GM12872 (cell line): ENCODE measurements around the gene RALGDS.
A peak's percentile ranks its signal among the peaks of the same experiment; 100 is the strongest.

Experiments used
- TF ChIP-seq, protein P1 (sequence below): IDR thresholded peaks from 3 replicates; pipeline ENCODE4 v1.5.1; 2011; ENCODE audit warnings: low read depth, mild to moderate bottlenecking, low read length, moderate library complexity; ENCODE audit not compliant: insufficient read depth

The RALGDS gene

DNA sequence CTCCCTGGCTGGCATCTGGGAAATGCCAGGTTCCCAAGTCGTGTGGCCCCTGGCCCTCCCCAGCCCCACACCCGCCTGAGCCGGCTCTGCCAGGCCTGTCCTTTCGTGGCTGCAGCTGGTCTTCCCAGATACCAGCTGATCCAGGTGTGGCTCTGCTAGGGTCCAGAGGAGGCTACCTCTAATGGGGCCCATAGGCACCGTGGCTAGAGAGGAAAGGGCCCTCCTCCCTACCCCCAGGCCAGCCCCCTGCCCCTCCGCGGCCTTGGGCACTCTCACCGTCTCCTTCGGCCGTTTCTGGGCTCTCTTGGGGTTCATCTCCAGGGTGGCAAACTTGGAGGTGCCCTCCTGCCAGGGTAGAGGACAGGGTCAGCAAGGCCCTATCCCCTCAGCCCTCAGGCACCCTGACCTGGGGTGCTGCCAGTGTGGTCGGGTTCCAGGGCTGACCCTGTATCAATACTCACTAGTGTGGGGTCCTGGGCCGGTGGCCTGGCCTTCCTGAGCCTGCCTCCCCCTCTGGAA, 17.0 kb downstream of the RALGDS start:
- TF ChIP-seq, protein P1, sequence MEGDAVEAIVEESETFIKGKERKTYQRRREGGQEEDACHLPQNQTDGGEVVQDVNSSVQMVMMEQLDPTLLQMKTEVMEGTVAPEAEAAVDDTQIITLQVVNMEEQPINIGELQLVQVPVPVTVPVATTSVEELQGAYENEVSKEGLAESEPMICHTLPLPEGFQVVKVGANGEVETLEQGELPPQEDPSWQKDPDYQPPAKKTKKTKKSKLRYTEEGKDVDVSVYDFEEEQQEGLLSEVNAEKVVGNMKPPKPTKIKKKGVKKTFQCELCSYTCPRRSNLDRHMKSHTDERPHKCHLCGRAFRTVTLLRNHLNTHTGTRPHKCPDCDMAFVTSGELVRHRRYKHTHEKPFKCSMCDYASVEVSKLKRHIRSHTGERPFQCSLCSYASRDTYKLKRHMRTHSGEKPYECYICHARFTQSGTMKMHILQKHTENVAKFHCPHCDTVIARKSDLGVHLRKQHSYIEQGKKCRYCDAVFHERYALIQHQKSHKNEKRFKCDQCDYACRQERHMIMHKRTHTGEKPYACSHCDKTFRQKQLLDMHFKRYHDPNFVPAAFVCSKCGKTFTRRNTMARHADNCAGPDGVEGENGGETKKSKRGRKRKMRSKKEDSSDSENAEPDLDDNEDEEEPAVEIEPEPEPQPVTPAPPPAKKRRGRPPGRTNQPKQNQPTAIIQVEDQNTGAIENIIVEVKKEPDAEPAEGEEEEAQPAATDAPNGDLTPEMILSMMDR = no peak

DNA sequence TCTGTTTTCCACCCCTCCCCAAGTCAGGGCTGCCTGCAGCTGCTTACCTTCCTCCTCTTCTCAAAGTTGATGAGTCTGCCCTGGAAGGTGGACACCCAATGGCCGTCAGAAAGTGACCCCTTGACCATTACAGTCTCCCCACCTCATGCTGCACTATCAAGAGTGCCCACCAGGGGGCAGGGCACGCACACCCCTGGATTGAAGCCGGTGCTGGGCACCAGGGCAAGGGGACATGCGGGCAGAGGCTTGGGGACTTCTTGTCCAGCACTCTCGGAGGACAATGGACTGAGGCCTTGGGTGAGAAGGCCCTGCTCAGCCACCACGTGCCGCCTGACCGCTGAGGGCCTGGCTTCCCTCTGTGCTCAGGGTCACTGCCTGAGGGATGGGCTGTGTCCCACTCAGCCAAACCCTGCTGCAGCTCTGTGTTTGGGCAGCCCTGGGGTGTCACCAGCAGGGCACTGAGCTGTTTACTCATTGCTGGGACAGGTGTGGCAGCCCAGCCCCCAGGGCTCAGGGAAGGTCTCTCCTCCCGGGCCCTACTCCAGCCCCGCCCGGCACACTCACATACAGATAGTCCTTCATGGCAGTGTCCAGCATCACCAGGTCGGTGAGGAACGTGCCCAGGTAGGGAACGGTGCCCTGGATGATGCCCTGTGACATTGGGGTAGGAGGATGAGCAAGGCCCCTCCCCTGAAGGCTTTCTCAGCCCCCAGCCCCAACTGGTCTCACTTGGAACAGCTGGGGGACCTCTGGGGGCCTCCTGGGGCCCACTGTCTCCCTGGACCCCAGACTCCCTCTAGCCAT, 17.7 kb downstream of the RALGDS start:
- TF ChIP-seq, protein P1 = peak; percentile 90

DNA sequence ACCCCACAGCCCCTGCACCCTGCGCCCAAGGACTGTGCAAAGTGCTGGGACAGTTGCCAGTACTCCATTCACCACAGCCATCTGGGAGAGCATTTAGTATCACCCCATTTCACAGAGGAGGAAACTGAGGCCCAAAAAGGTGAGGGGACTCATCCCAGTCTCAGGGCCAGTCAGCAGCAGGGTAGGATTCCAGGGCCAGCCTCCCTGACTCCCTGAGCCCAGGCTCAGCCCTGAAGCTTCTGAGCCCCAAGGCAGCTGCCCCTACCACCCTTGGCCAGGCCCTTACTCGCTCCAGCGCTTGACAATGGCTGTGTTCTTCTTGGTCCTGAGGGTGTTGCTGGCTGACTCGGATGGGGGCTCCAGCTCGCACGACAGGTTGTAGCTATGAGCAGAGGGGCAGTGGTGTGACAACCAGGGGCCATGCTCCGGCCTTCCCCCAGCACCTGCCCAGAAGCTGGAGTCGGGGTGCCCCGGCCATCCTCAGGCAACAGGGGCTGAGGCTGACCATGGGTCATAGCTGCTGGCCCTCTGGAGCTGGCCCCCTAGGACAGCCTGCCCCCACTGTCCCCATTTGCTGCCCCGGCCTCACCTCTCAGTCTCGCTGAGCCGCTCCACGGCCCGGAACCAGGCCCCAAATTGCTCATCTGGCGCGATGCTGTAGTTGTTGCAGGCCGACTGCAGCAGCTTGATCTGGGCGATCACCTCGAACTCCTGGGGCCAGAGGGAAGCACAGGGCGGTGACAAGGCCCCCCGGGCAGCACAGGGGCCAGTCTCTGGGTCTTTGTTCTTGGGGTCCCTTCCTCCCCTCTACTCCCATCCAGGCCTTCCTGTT, 18.6 kb downstream of the RALGDS start:
- TF ChIP-seq, protein P1 = no peak

DNA sequence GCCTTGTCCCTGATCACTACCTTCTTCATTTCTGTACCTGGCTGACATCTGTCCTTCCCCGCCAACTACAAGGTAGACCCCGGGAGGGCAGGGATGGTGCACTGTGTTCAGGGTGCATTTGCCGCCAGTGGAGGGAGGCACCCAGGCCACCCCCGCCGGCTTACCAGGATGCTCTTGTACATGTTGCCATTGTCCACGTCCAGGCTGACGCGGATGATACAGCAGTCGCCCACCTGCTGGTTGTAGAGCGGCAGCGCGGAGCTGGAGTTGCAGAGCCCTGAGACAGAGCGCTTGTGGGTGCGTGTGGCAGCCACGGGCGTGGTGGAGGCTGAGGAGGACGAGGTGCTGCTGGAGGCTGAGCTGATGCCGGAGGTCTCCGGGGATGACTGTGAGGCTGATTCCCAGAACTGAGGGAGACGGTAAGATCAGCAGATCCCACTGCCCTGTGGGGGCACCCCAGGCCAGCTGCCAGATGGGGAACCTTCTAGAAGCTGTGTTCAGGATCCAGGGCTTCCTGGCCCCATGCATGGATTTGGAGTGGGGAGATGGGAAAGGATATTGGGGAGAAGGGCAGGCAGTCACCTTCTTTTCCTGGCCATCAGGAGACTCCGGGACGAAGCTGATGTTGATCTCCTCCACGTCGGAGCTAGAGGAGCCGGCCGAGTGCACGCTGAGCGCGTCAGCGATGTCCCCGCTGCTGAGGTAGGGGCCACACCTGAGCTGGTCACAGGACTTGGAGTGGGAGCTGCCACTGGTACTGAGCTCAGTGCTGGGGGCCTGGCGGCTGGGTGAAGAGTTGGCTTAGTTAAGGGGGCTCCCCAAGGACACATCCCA, 19.5 kb downstream of the RALGDS start:
- TF ChIP-seq, protein P1 = no peak

DNA sequence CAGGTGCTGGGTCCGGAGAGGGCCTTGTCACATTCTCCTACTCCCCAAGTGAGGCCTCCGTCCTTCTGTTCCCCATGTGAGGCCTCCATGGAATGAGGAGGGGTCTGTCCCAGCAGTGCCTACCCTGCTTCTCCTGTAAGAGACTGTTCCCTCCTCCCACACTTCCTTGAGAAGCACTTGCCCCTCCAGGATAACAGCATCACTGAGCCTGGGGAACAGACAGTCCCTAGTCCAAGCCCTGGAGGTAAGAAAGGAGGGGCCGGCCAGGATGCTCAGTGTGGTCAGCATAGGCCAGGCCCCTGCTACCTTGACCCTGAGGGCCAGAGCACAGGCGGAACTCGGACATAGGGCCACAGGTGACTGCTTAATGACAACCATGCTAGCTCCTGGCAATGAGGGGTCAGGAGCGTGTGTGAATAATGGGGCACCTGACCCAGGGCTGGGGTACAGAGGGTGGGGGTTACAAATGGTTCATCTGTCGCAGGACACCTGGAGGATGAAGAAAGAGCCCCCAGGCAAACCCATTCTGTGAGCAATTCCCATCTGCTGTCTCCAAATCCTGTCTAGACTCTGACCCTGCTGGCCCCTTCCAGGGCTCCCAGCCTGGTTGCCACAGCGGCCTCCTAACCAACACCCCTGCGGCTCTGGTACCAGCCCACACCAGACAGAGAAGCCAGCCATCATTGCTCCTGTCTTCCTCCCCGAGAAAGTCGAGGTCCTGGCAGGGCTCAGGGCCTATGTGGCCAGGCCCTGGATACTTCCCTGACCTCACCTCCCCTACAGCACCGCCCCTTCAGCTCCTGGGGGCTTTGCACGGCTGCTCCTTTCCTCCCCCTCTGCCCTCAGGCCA, 20.3 kb downstream of the RALGDS start:
- TF ChIP-seq, protein P1 = no peak

DNA sequence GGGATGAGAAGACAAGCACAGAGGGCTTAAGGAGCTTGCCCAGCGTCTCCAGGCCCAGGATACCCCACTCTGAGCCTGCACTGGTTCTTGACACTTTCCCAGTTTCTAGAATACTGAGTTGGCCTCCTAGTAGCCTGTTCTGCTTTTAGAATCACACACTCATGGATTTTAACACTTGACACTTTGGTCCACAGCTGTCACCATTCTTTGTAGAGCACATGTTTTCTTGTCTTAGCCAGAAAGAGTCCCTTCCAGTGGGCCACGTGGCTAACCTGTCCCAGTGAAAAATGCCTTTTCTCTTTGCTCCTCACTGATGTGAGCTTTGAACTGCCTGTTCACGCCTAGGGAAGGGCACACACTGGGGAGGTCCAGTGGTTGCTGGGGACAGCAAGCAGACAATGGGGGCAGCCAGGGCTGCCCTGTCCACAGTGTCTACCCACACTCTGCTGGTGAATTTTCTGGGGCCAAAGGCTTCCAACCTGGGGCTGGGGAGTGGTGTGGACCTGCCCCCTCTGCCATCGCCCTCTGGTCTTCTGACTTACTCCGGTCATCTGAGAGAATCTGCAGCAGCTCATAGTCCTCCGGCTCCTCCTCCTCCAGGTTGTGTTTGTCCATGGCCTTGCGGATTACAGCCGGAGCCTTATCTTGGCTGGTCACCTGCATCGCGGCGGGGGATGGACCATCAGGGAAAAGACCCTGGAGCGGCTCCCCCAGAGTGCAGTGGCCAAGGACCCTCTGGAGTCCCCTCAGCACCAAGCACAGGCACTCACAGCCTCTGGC, 21.1 kb downstream of the RALGDS start:
- TF ChIP-seq, protein P1 = no peak
